Skeletal muscle tissue (tissue), 4 donors: ENCODE data around the gene PSEN1. TPM values are rescaled to one million over a fixed set of nuclear protein-coding genes. Genes with fewer than 3 reads are reported as not detected.
"Not testable (repeated sequence)": the region's sequence is repeated elsewhere in the genome, so short reads cannot be mapped to it uniquely, and the experiment has no call there.

Source experiments
- H3K27ac ChIP-seq: one replicate; pipeline ENCODE4 v1.7.0; 2013; ENCODE audit warnings: mild to moderate bottlenecking, low read depth, low read length, inconsistent platforms
- H3K27me3 ChIP-seq, 3 donors: one replicate each; pipeline ENCODE4 v1.7.0; 2013; ENCODE audit warnings: low read length in 3 of 3; ENCODE audit not compliant: control insufficient read depth in 3 of 3, insufficient read depth in 3 of 3
- H3K36me3 ChIP-seq, 3 donors: one replicate each; pipeline ENCODE4 v1.7.0; 2013; ENCODE audit warnings: low read length in 3 of 3; ENCODE audit not compliant: control insufficient read depth in 3 of 3, insufficient read depth in 3 of 3
- H3K4me1 ChIP-seq, 3 donors: one replicate each; pipeline ENCODE4 v1.7.0; 2013; ENCODE audit warnings: low read length in 3 of 3, mild to moderate bottlenecking in 3 of 3; ENCODE audit not compliant: control insufficient read depth in 3 of 3, insufficient read depth in 3 of 3
- H3K4me3 ChIP-seq, 3 donors: one replicate each; pipeline ENCODE4 v1.7.0; 2013; ENCODE audit warnings: low read length in 3 of 3
- H3K9ac ChIP-seq, 3 donors: one replicate each; pipeline ENCODE4 v1.7.0; 2013; ENCODE audit warnings: low read length in 3 of 3, mild to moderate bottlenecking in 3 of 3, moderate library complexity in 2 of 3, low read depth in 1 of 3
- H3K9me3 ChIP-seq, 3 donors: one replicate each; pipeline ENCODE4 v1.7.0; 2013; ENCODE audit warnings: low read length in 3 of 3; ENCODE audit not compliant: control insufficient read depth in 3 of 3
- total RNA-seq: library from RNA; depleted of rRNA; stranded (reverse); fragments of >200 nt; gene quantifications from one replicate; pipeline ENCODE4 v1.2.3, GENCODE V29; 2014
- donor health status: Osteomylitis.

PSEN1 gene
- total RNA-seq, 1 donor from 2014 or later: 35.0 TPM

GRCh38 chr14:73173092-73173735 is 36.9 kb downstream of the PSEN1 start:
- Histone ChIP-seq H3K36me3 (peaks cover 27 to 59% (median 55%) of the 10 kb centered on the region in 3 donors), H3K27ac (no peak overlapping the region), H3K4me3 (no peak overlapping the region), H3K27me3 (no peaks in the 10 kb centered on the region), H3K4me1 (no peaks in the 10 kb centered on the region), H3K9ac (no peak overlapping the region), H3K9me3 (no peaks in the 10 kb centered on the region)

- no peak overlapping the region for H3K27ac ChIP-seq
- no peak overlapping the region for H3K9ac ChIP-seq
- H3K36me3 ChIP-seq: peaks cover 10 to 33% (median 31%) of the 10 kb centered on the region in 3 donors
- no peaks in the 10 kb centered on the region for H3K9me3 ChIP-seq
- H3K4me1 ChIP-seq: peaks cover 2 to 3% (median 3%) of the 10 kb centered on the region in 3 donors
- no peak overlapping the region for H3K4me3 ChIP-seq
- H3K27me3 ChIP-seq: no peaks in the 10 kb centered on the region
Measured at GRCh38 chr14:73176685-73177084, 40.4 kb downstream of the PSEN1 start.

GRCh38 chr14:73180385-73180805 is 44.1 kb downstream of the PSEN1 start:
- Histone ChIP-seq H3K27ac (peak overlapping the region; percentile 47), H3K36me3 (peaks cover 0 to 9% (median 5%) of the 10 kb centered on the region in 3 donors), H3K4me1 (peaks cover 2 to 3% (median 3%) of the 10 kb centered on the region in 3 donors), H3K4me3 (no peak overlapping the region), H3K9me3 (no peaks in the 10 kb centered on the region), H3K9ac (peak overlapping the region in 1 of 3 donors; percentile 38), H3K27me3 (no peaks in the 10 kb centered on the region)

GRCh38 chr14:73180969-73181368 is 44.7 kb downstream of the PSEN1 start:
- not testable (repeated sequence) for H3K9me3 ChIP-seq, H3K4me1 ChIP-seq, H3K27ac ChIP-seq, H3K4me3 ChIP-seq, H3K27me3 ChIP-seq, H3K36me3 ChIP-seq, H3K9ac ChIP-seq

GRCh38 chr14:73188501-73188911 is 52.2 kb downstream of the PSEN1 start:
- H3K36me3 ChIP-seq: peaks cover 9 to 22% (median 12%) of the 10 kb centered on the region in 3 donors
- no peaks in the 10 kb centered on the region for H3K27me3 ChIP-seq
- H3K9me3 ChIP-seq: no peaks in the 10 kb centered on the region
- no peak overlapping the region for H3K27ac ChIP-seq
- no peak overlapping the region for H3K9ac ChIP-seq
- no peaks in the 10 kb centered on the region for H3K4me1 ChIP-seq
- H3K4me3 ChIP-seq: no peak overlapping the region

- Histone ChIP-seq H3K9me3 (no peaks in the 10 kb centered on the region), H3K36me3 (peaks cover 12 to 28% (median 20%) of the 10 kb centered on the region in 3 donors), H3K4me3 (no peak overlapping the region), H3K27me3 (no peaks in the 10 kb centered on the region), H3K9ac (no peak overlapping the region), H3K4me1 (no peaks in the 10 kb centered on the region), H3K27ac (no peak overlapping the region)
Measured at GRCh38 chr14:73189651-73190050, 53.3 kb downstream of the PSEN1 start.

- Histone ChIP-seq H3K9me3 (no peaks in the 10 kb centered on the region), H3K36me3 (peaks cover 14 to 28% (median 20%) of the 10 kb centered on the region in 3 donors), H3K27ac (no peak overlapping the region)
Measured at GRCh38 chr14:73191441-73191840, 55.1 kb downstream of the PSEN1 start.

GRCh38 chr14:73194306-73194705 is 58.0 kb downstream of the PSEN1 start:
- peaks cover 18 to 43% (median 25%) of the 10 kb centered on the region in 3 donors for H3K36me3 ChIP-seq
- not testable (repeated sequence) for H3K4me1 ChIP-seq, H3K9ac ChIP-seq, H3K27ac ChIP-seq, H3K27me3 ChIP-seq, H3K9me3 ChIP-seq, H3K4me3 ChIP-seq

More at GRCh38 chr14:73191441-73191840, 55.1 kb downstream of the PSEN1 start:
- Histone ChIP-seq H3K27me3 (no peaks in the 10 kb centered on the region), H3K4me3 (no peak overlapping the region), H3K9ac (no peak overlapping the region), H3K4me1 (no peaks in the 10 kb centered on the region)

- Histone ChIP-seq H3K4me1 (no peaks in the 10 kb centered on the region), H3K27ac (no peak overlapping the region), H3K36me3 (peaks cover 10 to 29% (median 26%) of the 10 kb centered on the region in 3 donors), H3K4me3 (no peak overlapping the region), H3K9ac (no peak overlapping the region), H3K27me3 (no peaks in the 10 kb centered on the region), H3K9me3 (no peaks in the 10 kb centered on the region)
Measured at GRCh38 chr14:73198253-73198652, 61.9 kb downstream of the PSEN1 start.

- Histone ChIP-seq H3K9me3 (no peaks in the 10 kb centered on the region), H3K4me3 (no peak overlapping the region), H3K9ac (no peak overlapping the region), H3K36me3 (peaks cover 16 to 32% (median 28%) of the 10 kb centered on the region in 3 donors), H3K27me3 (no peaks in the 10 kb centered on the region), H3K27ac (no peak overlapping the region), H3K4me1 (no peaks in the 10 kb centered on the region)
Measured at GRCh38 chr14:73203527-73203926, 67.2 kb downstream of the PSEN1 start.
